Activated T-cell treated with anti-CD3 and anti-CD28 coated beads, Interleukin-2, amount 50 U/mL, for 72 hours (primary cell): Measurements from ENCODE around the gene CATSPER1. TPM values are rescaled to one million over a fixed set of nuclear protein-coding genes. Genes with fewer than 3 reads are reported as not detected.
"Not testable (repeated sequence)": the region's sequence is repeated elsewhere in the genome, so short reads cannot be mapped to it uniquely, and the experiment has no call there.

Experiments used
- ATAC-seq, 2 donors: fragments of 150-1000 bp; cut with Tn5 transposase; replicated peaks in 1 of 2; 2 replicates each; pipeline ENCODE4 v1.10.0; 2021; ENCODE audit warnings: moderate library complexity in 2 of 2, mild to moderate bottlenecking in 1 of 2
- DNase-seq, 2 donors: peaks; one replicate each; pipeline ENCODE4 v3.0.0; 2021 to 2022; ENCODE audit warnings: mixed read lengths in 1 of 2
- H3K27ac Mint-ChIP-seq: one replicate; pipeline ENCODE4 v1.8.0; 2022; ENCODE audit warnings: mild to moderate bottlenecking, moderate library complexity, mixed read lengths
- H3K27me3 Mint-ChIP-seq: one replicate; pipeline ENCODE4 v1.8.0; 2022; ENCODE audit warnings: low read depth, mixed read lengths
- H3K36me3 Mint-ChIP-seq, 2 donors: one replicate each; pipeline ENCODE4 v1.8.0; 2022; ENCODE audit warnings: mixed read lengths in 2 of 2, mild to moderate bottlenecking in 1 of 2; ENCODE audit not compliant: insufficient read depth in 2 of 2
- H3K4me1 Mint-ChIP-seq: one replicate; pipeline ENCODE4 v1.8.0; 2022; ENCODE audit warnings: low read depth, mixed read lengths
- H3K4me3 Mint-ChIP-seq, 2 donors: one replicate each; pipeline ENCODE4 v1.8.0; 2022; ENCODE audit warnings: mild to moderate bottlenecking in 2 of 2, mixed read lengths in 2 of 2, moderate library complexity in 2 of 2
- H3K9me3 Mint-ChIP-seq, 2 donors: one replicate each; pipeline ENCODE4 v1.8.0; 2022; ENCODE audit warnings: mixed read lengths in 2 of 2
- total RNA-seq, 2 donors: library from RNA; stranded (reverse); gene quantifications; one replicate each; pipeline ENCODE4 v1.2.3, GENCODE V29; 2022

Gene CATSPER1
- total RNA-seq, 2 donors from 2014 or later: 0.49 TPM; not detected in 1

- ATAC-seq (no peak), DNase-seq (no peak)
- Mint-ChIP-seq H3K27me3 (peaks cover 21% of the 10 kb centered on the region), H3K36me3 (no peaks in the 10 kb centered on the region), H3K27ac (no peak overlapping the region), H3K4me3 (peak overlapping the region in 1 of 2 donors; percentile 58), H3K4me1 (peaks cover 4% of the 10 kb centered on the region), H3K9me3 (no peaks in the 10 kb centered on the region)
Measured at GRCh38 chr11:66012371-66012945, 13.8 kb downstream of the CATSPER1 start.

DNA sequence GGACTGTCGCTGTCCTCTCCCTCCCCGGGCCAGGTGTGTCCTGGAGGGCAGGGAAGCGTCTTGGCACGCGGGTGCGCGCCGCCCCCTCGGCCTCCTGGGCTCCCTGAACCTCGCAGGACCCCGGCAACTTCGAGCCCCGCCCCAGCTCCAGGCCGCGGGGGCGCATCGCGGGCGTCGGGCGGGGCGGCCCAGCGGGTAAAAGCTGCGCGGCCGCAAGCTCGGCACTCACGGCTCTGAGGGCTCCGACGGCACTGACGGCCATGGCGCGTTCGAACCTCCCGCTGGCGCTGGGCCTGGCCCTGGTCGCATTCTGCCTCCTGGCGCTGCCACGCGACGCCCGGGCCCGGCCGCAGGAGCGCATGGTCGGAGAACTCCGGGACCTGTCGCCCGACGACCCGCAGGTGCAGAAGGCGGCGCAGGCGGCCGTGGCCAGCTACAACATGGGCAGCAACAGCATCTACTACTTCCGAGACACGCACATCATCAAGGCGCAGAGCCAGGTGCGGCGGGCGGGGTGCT lies 14.4 kb downstream of the CATSPER1 start, which contains the start of gene CST6:
Gene CST6, plus strand, starts transcription at position 224 of the 519 bp plus-strand sequence. Its CDS starts 37 bp downstream, at position 261.
- Mint-ChIP-seq H3K9me3 (no peaks in the 10 kb centered on the region), H3K36me3 (no peaks in the 10 kb centered on the region), H3K4me3 (peak within 1 kb of the TSS; percentile 58 to 60), H3K27me3 (peaks cover 21% of the 10 kb centered on the region), H3K4me1 (no peaks in the 10 kb centered on the region), H3K27ac (no peak within 1 kb of the TSS)
- DNase-seq (no peak), ATAC-seq (peak; percentile 31 to 39)

DNA sequence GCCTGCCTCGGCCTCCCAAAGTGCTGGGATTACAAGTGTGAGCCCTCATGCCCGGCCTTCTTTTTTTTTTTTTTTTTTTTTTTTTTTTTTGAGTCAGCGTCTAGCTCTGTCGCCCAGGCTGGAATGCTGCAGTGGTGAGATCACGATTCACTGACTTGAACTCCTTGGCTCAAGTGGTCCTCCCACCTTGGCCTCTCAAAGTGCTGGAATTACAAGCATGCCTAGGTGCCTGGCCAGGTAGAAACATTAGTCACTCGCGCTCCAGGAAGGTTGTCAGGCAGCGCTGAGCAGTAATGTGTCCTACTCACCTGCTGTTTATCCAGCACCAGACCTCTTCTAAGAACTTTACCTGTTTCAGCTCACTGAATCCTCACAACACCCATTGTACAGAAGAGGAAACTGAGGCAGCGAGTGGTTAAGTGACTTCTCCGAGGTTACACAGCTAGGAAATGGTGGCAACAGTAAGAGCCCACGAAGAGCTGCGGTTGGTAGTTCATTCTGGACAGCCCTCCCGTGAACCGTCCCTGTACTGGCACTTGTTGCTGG lies 15.0 kb downstream of the CATSPER1 start:
- Mint-ChIP-seq H3K27me3 (peaks cover 21% of the 10 kb centered on the region), H3K36me3 (no peaks in the 10 kb centered on the region), H3K27ac (no peak overlapping the region), H3K4me3 (peak overlapping the region in 1 of 2 donors; percentile 27), H3K4me1 (no peaks in the 10 kb centered on the region), H3K9me3 (no peaks in the 10 kb centered on the region)
- DNase-seq (no peak), ATAC-seq (no peak)

- not testable (repeated sequence) for H3K4me1 Mint-ChIP-seq, H3K27ac Mint-ChIP-seq, H3K4me3 Mint-ChIP-seq, ATAC-seq, DNase-seq, H3K36me3 Mint-ChIP-seq, H3K9me3 Mint-ChIP-seq
- H3K27me3 Mint-ChIP-seq: peaks cover 21% of the 10 kb centered on the region
Measured at GRCh38 chr11:66010036-66010435, 16.2 kb downstream of the CATSPER1 start.

- no peak for DNase-seq
- ATAC-seq: no peak
- Mint-ChIP-seq H3K27ac (no peak overlapping the region), H3K27me3 (peaks cover 14% of the 10 kb centered on the region), H3K36me3 (peaks cover 0 to 6% of the 10 kb centered on the region in 2 donors), H3K9me3 (no peaks in the 10 kb centered on the region), H3K4me1 (peaks cover 4% of the 10 kb centered on the region), H3K4me3 (no peak overlapping the region)
Measured at GRCh38 chr11:66008468-66009101, 17.7 kb downstream of the CATSPER1 start.

DNA sequence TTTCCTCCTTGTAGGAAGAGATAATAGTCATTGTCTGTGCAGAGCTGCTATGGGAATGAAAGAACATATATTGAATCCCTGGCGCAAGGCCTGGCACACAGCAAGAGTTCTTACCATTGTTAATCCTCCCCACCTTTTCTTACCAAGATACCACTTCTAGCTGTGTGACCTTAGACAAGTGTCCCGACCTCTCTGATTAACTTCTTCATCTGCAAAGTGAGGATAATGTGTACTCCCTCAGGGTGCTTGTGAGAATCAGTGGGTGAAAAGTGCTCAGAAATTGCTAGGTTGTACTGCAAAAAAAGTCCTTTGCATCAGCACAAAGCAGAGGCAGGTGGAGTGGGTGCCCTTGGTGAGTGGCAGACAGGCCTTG lies 18.2 kb downstream of the CATSPER1 start:
- Mint-ChIP-seq H3K27ac (no peak overlapping the region), H3K4me3 (no peak overlapping the region), H3K36me3 (peaks cover 0 to 6% of the 10 kb centered on the region in 2 donors), H3K9me3 (no peaks in the 10 kb centered on the region), H3K27me3 (peaks cover 9% of the 10 kb centered on the region), H3K4me1 (peaks cover 9% of the 10 kb centered on the region)
- ATAC-seq (no peak), DNase-seq (no peak)

DNA sequence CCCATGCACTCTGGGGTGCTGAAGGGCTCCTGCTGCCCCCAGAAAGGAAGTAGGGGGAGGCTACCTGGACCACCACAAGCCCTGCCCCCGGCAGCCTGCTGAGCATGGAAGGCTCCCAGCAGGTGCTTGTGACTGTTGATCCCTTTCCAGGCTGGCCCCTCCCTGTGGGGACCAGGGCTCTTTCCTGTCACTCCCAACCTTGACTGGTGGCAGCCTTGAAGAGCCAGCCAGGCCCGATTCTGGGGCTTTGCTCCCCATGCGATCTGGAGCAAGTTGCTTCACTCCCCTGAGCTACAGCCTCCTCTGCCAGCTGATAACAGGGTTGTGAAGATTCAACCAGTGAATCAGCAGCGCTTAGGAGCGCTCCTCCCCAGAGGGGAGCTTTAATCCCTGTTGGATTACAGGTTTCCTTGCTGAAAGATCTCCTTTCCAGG lies 19.1 kb downstream of the CATSPER1 start:
- H3K9me3 Mint-ChIP-seq: no peaks in the 10 kb centered on the region
- no peak overlapping the region for H3K4me3 Mint-ChIP-seq
- H3K27ac Mint-ChIP-seq: no peak overlapping the region

GRCh38 chr11:66006891-66007176 lies 19.4 kb downstream of the CATSPER1 start:
- Mint-ChIP-seq H3K4me3 (no peak overlapping the region), H3K9me3 (no peaks in the 10 kb centered on the region), H3K36me3 (peaks cover 2 to 10% of the 10 kb centered on the region in 2 donors), H3K4me1 (peaks cover 15% of the 10 kb centered on the region), H3K27me3 (peaks cover 5% of the 10 kb centered on the region), H3K27ac (no peak overlapping the region)
- no peak for ATAC-seq
- DNase-seq: no peak

More for the DNA sequence above, 19.1 kb downstream of the CATSPER1 start:
- Mint-ChIP-seq H3K27me3 (peaks cover 5% of the 10 kb centered on the region), H3K36me3 (peaks cover 0 to 6% of the 10 kb centered on the region in 2 donors), H3K4me1 (peaks cover 15% of the 10 kb centered on the region)
- DNase-seq: no peak
- ATAC-seq: no peak

DNA sequence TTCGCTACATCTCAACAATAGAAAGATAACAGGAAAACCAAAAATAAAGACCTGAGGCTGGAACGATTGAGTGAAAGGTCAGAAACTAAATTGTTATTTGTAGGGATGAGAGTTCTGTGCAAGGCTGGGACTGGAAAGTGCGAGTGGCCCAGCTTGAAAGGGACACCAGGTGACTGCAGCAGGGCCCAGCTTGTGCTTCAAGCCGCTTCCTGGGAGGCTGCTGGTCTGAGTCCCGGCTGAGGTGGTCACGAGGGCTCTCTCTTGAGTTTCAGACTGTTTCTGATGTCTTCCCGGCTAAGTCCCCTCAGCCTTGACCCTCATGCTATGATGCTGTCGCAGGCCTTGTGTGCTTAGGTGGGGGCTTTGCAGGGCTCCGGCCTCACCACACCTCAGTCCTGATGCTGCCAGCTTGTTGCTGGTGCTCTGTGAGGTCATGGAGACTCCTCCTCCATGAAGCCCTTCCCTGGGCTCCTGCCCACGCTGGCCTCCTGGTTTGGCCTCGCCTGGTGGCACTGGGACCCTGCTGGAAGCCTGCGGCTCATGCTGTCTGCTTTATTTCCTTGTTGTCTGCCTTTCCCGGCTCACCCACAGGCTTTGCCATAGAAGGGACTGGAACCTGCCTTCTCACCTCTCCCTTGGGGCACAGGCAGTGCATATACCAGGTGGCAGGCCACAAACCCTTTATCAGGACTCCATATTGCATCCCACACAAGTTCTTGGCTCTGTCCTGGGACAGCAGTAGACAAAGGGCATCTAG lies 20.0 kb downstream of the CATSPER1 start:
- Mint-ChIP-seq H3K27me3 (peaks cover 5% of the 10 kb centered on the region), H3K27ac (no peak overlapping the region), H3K9me3 (no peaks in the 10 kb centered on the region), H3K4me3 (no peak overlapping the region), H3K36me3 (peaks cover 3 to 11% of the 10 kb centered on the region in 2 donors), H3K4me1 (peaks cover 15% of the 10 kb centered on the region)
- DNase-seq (no peak), ATAC-seq (no peak)

- Mint-ChIP-seq H3K4me1 (peaks cover 33% of the 10 kb centered on the region), H3K9me3 (no peaks in the 10 kb centered on the region), H3K27me3 (no peaks in the 10 kb centered on the region), H3K36me3 (peaks cover 3 to 16% of the 10 kb centered on the region in 2 donors), H3K4me3 (peak overlapping the region; percentile 44 to 60), H3K27ac (no peak overlapping the region)
- ATAC-seq: no peak
- no peak for DNase-seq
Measured at GRCh38 chr11:66004186-66004585, 22.1 kb downstream of the CATSPER1 start.

DNA sequence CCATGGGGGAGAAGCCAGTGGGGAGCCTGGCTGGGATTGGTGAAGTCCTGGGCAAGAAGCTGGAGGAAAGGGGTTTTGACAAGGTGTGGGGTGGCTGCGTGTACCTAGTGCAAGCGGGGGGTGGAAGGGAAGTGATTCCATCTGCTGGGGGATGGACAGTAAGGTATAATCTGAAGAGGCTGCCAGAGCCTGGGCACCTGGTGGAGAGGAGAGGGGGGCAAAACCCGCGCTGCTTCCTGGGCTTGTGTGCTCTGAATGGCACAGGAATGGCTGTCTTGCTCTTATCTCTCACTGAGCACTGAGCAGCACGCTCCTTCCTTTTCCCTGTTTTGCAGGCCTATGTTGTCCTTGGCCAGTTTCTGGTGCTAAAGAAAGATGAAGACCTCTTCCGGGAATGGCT lies 23.0 kb downstream of the CATSPER1 start:
- H3K36me3 Mint-ChIP-seq: peaks cover 3 to 22% of the 10 kb centered on the region in 2 donors

GRCh38 chr11:66002648-66003225 lies 23.5 kb downstream of the CATSPER1 start:
- Mint-ChIP-seq H3K36me3 (peaks cover 5 to 23% of the 10 kb centered on the region in 2 donors), H3K9me3 (no peaks in the 10 kb centered on the region), H3K27me3 (no peaks in the 10 kb centered on the region), H3K4me3 (peak overlapping the region; percentile 95 to 99), H3K4me1 (peaks cover 42% of the 10 kb centered on the region), H3K27ac (peak overlapping the region; percentile 75)
- ATAC-seq (peak; percentile 72 to 79), DNase-seq (peak in 1 of 2 donors; percentile 78)

More for the DNA sequence above, 23.0 kb downstream of the CATSPER1 start:
- H3K27ac Mint-ChIP-seq: peak overlapping the region; percentile 75
- peak overlapping the region; percentile 92 to 95 for H3K4me3 Mint-ChIP-seq
- no peaks in the 10 kb centered on the region for H3K9me3 Mint-ChIP-seq
- ATAC-seq: no peak
- no peak for DNase-seq
- H3K27me3 Mint-ChIP-seq: no peaks in the 10 kb centered on the region
- H3K4me1 Mint-ChIP-seq: peaks cover 40% of the 10 kb centered on the region
